MM.1S (cell line): ENCODE results near the gene POU2AF2.
"Not testable (repeated sequence)": the region's sequence is repeated elsewhere in the genome, so short reads cannot be mapped to it uniquely, and the experiment has no call there.

Experiments
- DNase-seq: peaks from one replicate; pipeline ENCODE4 v3.0.0-alpha.2; 2015
- H2AFZ ChIP-seq: fragments of 300-600 bp; sonication (generic); 2 replicates; pipeline ENCODE4 v1.6.0; 2016; ENCODE audit warnings: antibody characterized with exemption, low read length
- H3F3A ChIP-seq: fragments of 300-600 bp; sonication (generic); 2 replicates; pipeline ENCODE4 v1.6.1; 2016; ENCODE audit warnings: mild to moderate bottlenecking, antibody characterized with exemption, low read length, moderate library complexity, mixed read lengths; ENCODE audit not compliant: insufficient read depth
- H3K27ac ChIP-seq: fragments of 300-600 bp; sonication (generic); 2 replicates; pipeline ENCODE4 v1.5.1; 2016; ENCODE audit warnings: mild to moderate bottlenecking, low read length
- H3K27me3 ChIP-seq: fragments of 300-600 bp; sonication (generic); replicated peaks from 2 replicates; pipeline ENCODE4 v1.6.0; 2016; ENCODE audit warnings: low read length; ENCODE audit not compliant: insufficient read depth
- H3K36me3 ChIP-seq: fragments of 300-600 bp; sonication (generic); replicated peaks from 2 replicates; pipeline ENCODE4 v1.6.1; 2016; ENCODE audit warnings: mild to moderate bottlenecking, low read length, mixed read lengths; ENCODE audit not compliant: insufficient read depth
- H3K4me1 ChIP-seq: fragments of 300-600 bp; sonication (generic); 2 replicates; pipeline ENCODE4 v1.6.1; 2016; ENCODE audit warnings: low read length, mixed read lengths
- H3K4me2 ChIP-seq: fragments of 300-600 bp; sonication (generic); 2 replicates; pipeline ENCODE4 v1.6.0; 2016; ENCODE audit warnings: low read depth, low read length
- H3K4me3 ChIP-seq: fragments of 300-600 bp; sonication (generic); 2 replicates; pipeline ENCODE4 v1.5.1; 2016; ENCODE audit warnings: low read length, mixed read lengths
- H3K79me2 ChIP-seq: fragments of 300-600 bp; sonication (generic); 2 replicates; pipeline ENCODE4 v1.6.1; 2016; ENCODE audit warnings: mixed run types, low read length, mixed read lengths
- H3K9ac ChIP-seq: fragments of 300-600 bp; sonication (generic); 2 replicates; pipeline ENCODE4 v1.6.1; 2016; ENCODE audit warnings: low read length, mixed read lengths
- H3K9me2 ChIP-seq: fragments of 300-600 bp; sonication (generic); replicated peaks from 2 replicates; pipeline ENCODE4 v1.6.1; 2016; ENCODE audit warnings: mild to moderate bottlenecking, low read length, mixed read lengths; ENCODE audit not compliant: insufficient read depth
- H3K9me3 ChIP-seq: fragments of 300-600 bp; sonication (generic); replicated peaks from 2 replicates; pipeline ENCODE4 v1.6.1; 2016; ENCODE audit warnings: mild to moderate bottlenecking, low read length, mixed read lengths; ENCODE audit not compliant: insufficient read depth
- H4K20me1 ChIP-seq: fragments of 300-600 bp; sonication (generic); 2 replicates; pipeline ENCODE4 v1.6.1; 2016; ENCODE audit warnings: mild to moderate bottlenecking, low read length, moderate library complexity, mixed read lengths; ENCODE audit not compliant: insufficient read depth
- CTCF ChIP-seq: fragments of 300-600 bp; sonication (generic); IDR thresholded peaks from 2 replicates; pipeline ENCODE4 v1.5.1; 2016; ENCODE audit warnings: antibody characterized with exemption, low read length, mixed read lengths
- EZH2 ChIP-seq: fragments of 300-600 bp; sonication (generic); optimal IDR thresholded peaks from 2 replicates; pipeline ENCODE3; 2017; ENCODE audit warnings: low read depth, mild to moderate bottlenecking, antibody characterized with exemption, low read length, mixed read lengths
- EZH2phosphoT487 ChIP-seq: fragments of 300-600 bp; sonication (generic); IDR thresholded peaks from 2 replicates; pipeline ENCODE4 v1.6.1; 2018; ENCODE audit warnings: antibody characterized with exemption, low read length

POU2AF2 gene

GRCh38 chr11:111264646-111265045 is 19.1 kb downstream of the POU2AF2 start:
- no peak overlapping the region for H3K4me3 ChIP-seq
- H2AFZ ChIP-seq = no peak overlapping the region
- no peak overlapping the region for H3K27ac ChIP-seq
- H3K27me3 ChIP-seq = no peaks in the 10 kb centered on the region
- no peaks in the 10 kb centered on the region for H3F3A ChIP-seq
- H3K4me2 ChIP-seq = no peak overlapping the region
- no peaks in the 10 kb centered on the region for H3K36me3 ChIP-seq
- H4K20me1 ChIP-seq = no peaks in the 10 kb centered on the region
- H3K79me2 ChIP-seq = no peaks in the 10 kb centered on the region
- DNase-seq = no peak
- no peaks in the 10 kb centered on the region for H3K9me3 ChIP-seq
- H3K4me1 ChIP-seq = peaks cover 7% of the 10 kb centered on the region; the same call in 1 of the 2 replicates
- TF ChIP-seq EZH2 (no peak), CTCF (no peak), EZH2phosphoT487 (no peak)
- no peaks in the 10 kb centered on the region for H3K9me2 ChIP-seq
- no peak overlapping the region for H3K9ac ChIP-seq

- Histone ChIP-seq H3K27me3 (no peaks in the 10 kb centered on the region), H3K4me1 (peaks cover 8% of the 10 kb centered on the region), H3K36me3 (no peaks in the 10 kb centered on the region), H2AFZ (no peak overlapping the region), H3K9ac (no peak overlapping the region), H3K4me3 (no peak overlapping the region), H3K9me2 (no peaks in the 10 kb centered on the region), H3K79me2 (no peaks in the 10 kb centered on the region), H4K20me1 (no peaks in the 10 kb centered on the region), H3K4me2 (no peak overlapping the region), H3K9me3 (no peaks in the 10 kb centered on the region), H3F3A (no peaks in the 10 kb centered on the region), H3K27ac (no peak overlapping the region)
- DNase-seq = no peak
- TF ChIP-seq CTCF = no peak
- no peak for TF ChIP-seq EZH2phosphoT487
- TF ChIP-seq EZH2 = no peak
These were observed 19.9 kb downstream of the POU2AF2 start for GRCh38 chr11:111265421-111265820.

- H3K27ac ChIP-seq = not testable (repeated sequence)
These were observed 22.8 kb downstream of the POU2AF2 start for GRCh38 chr11:111268303-111268702.

GRCh38 chr11:111269146-111269868 is 23.8 kb downstream of the POU2AF2 start:
- Histone ChIP-seq H3K4me2 (no peak overlapping the region), H3K9me2 (no peaks in the 10 kb centered on the region), H3F3A (peaks cover 14% of the 10 kb centered on the region), H3K4me3 (no peak overlapping the region), H3K4me1 (peaks cover 34% of the 10 kb centered on the region), H2AFZ (no peak overlapping the region), H3K36me3 (no peaks in the 10 kb centered on the region), H3K79me2 (no peaks in the 10 kb centered on the region), H4K20me1 (no peaks in the 10 kb centered on the region), H3K9me3 (no peaks in the 10 kb centered on the region), H3K9ac (no peak overlapping the region), H3K27me3 (no peaks in the 10 kb centered on the region), H3K27ac (no peak overlapping the region)
- no peak for DNase-seq
- no peak for TF ChIP-seq EZH2
- no peak for TF ChIP-seq EZH2phosphoT487
- no peak for TF ChIP-seq CTCF

More at GRCh38 chr11:111268303-111268702, 22.8 kb downstream of the POU2AF2 start:
- H3K27me3 ChIP-seq, H3K9ac ChIP-seq, H4K20me1 ChIP-seq, H3K4me3 ChIP-seq, H3K79me2 ChIP-seq, H2AFZ ChIP-seq, DNase-seq, H3K36me3 ChIP-seq, H3K4me2 ChIP-seq, H3K9me2 ChIP-seq, H3K9me3 ChIP-seq: not testable (repeated sequence)
- Histone ChIP-seq H3F3A (peaks cover 14% of the 10 kb centered on the region), H3K4me1 (peaks cover 27% of the 10 kb centered on the region)
